SHP77 treated with DMSO at 0.1 percent for 48 hours (cell line): ENCODE data around the gene LAMA2.

Source experiments
- DNase-seq: peaks from one replicate; lab custom pipeline; 2025; lab: John Stamatoyannopoulos, UW

The LAMA2 gene

DNA sequence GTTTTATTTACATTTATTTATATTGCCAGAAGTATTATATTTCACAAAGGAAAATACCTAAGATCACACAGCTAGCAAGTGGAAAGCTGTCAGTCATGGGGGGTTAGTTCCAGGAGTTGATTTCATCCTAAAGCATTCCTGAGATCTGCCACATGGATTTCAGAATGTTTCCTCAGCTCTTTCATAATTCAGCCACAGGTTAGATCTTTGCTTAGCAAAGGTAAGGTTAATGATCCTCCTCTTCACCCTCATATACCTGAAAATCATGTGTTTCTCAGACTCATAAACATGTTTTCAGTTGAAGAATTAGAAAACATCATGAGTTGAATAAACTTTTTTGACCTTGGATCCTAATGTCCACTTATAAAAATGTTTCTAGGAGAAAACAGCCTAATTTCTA is 611.6 kb downstream of the LAMA2 start:
- no peak for DNase-seq

DNA sequence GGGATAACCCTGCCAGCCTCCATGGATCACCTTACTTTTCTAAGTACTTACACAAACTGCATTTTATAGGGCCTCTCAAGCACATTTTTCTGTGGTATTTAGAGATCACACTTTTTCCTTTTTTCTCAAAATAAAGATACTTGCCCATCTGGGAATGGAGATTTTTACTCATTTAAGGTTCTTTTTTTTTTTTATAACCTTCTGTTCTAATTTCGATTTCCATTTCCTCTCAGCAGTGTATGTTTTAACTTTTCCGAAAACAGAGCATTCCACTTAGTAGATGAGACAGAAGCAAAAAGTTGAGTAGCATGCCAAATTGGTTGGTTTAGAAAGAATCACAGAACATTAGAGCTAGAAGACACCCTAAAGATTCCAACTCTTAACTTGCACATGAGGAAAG is 612.7 kb downstream of the LAMA2 start:
- no peak for DNase-seq

DNA sequence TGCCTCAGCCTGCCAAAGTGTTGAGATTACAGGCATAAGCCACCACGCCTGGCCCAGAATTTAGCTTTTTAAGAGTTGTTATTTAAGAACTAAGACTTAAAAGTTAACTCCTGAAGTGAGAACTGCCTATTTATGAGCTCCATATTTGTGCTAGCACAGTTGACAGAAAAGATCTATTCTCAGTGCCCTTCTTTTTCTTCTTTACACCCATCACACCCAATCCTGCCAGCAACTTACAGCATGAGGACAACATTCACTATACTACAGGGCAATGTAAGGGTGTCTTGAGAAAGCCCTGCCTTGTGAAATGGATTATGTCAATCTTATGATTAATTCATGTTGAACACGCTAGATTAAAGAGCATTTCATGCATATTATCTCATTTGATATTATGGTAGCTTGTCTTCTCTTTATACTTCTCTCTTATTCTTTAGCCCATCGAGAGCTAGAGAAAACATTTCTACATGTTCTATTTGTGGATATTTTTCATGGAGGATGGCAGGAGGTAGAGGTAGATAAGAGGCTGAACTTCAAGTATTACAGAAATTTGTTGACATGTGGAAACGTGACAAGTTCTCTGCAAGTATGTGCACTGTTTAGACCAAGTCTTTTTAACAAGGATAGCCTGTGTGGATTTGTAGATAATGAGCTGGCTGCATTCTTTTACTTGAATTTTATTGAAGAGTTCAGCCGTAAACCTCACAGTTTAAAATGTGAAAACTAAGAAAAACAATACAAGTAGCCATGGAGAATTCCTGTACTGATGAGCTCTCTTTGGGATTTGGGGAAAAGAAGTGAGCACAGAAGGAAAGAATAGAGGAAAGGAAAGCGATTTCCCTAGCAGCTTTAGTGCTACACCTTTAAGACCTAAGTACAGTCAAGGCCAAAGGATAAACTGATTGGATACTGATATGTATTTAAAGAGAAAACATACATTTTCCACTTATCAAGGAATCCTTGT is 614.8 kb downstream of the LAMA2 start:
- DNase-seq = no peak

DNA sequence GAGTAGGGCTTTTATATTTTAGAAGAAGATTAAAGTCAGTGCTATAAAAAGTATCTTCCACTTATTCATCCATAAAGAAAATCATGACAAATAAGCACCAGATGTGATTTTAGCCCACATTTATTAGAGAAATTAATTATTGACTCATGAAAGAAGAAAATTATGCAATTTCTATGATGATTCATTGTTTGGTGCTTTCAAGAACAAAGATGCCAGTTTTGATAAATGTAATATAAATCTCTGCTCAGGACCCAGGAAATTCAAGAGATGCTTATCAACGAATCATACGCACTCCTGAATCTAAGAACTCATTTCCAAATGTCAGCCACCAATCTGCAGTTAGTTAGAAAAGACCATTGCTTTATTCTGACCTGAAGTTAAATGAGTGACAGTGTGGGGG is 615.6 kb downstream of the LAMA2 start:
- no peak for DNase-seq

DNA sequence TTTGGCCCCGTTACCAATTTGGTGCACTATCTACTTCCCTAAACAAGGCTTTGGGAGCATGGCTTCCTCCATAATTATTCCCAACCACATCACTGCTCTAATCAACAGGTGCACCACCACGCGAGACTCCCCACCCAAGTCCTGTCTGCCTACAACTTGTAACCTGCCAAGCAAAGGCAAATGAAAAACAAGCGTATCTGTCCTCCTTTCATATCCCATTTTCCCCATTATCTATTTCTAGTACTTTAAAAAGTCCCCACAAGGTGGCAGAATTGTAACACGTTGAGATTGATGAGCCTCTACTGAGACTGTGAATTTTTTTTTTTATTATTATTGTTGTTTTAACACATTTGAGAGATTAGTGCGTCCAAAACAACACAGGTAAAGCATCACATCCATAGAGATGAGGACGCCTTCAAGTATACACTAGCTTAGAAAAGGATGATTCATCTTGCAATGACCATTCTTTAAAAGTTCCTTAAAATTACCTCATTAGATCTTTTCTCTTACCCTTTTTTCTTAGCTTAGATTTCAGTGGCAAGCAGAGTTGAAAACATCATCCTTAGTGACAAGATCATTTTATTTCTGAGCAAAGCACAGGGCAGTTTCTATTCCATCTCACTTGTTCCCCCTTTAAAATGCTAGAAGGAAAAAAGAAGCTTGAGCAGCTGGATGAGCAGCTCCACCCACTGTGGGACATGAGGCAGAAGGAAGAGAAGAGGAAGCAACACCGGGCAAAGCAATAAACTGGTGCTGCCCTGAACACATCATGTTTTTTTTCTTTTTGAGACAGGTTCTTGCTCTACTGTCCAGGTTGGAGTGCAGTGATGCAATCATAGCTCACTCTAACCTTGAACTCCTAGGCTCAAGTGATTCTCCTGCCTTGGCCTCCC is 616.3 kb downstream of the LAMA2 start:
- DNase-seq = no peak

DNA sequence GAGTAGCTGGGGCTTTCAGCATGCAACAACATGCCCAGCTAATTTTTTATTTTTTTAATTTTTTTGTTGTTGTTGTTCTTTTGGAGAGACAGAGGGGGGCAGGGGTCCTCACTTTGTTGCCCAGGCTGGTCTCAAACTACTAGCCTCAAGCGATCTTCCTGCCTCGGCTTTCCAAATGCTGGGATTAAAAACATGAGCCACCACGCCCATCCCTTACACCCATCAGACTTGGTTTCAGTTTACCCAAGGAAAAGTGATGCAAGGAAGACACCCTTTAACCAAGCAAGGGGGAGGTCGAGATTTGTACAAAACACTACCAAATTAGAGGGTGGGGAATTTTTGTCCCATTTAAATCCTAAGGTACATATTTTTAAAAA is 616.9 kb downstream of the LAMA2 start:
- DNase-seq = no peak

DNA sequence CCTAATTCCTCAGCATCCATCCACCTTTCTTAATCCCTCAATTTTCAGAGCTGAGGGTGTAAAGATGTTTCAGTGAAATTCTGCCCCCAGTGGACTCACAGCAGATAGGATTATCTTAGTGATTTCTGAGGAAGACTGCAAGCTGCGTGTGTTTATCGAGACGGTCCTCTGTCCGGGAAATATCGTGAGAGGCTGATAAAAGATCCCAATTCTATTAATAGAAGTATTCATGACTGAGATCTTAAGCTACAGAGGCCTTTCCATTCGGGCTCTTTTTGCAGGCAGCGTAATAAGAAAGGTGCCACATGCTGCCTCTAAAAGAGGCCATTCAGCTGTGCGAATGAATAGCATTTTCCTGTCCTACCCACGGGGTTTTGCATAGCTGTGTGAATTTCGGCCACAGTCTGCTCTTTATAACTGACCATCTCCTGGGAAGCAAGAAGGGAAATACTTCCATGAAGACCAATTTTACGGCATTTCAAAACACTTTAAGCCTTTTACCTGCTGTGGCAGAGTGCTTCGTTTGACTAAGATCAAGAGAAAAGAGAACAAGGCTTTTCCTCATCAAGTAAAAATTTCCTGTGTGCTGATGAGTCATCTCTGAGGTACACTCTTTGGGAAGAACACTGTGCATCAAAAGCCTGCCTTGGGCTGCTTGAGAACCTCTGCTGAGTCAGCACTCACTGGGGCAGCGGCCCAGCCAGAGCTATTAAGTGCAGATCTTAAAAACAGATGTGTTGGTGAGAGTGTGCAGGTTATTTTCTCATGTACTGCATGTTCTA is 618.2 kb downstream of the LAMA2 start:
- DNase-seq = no peak

DNA sequence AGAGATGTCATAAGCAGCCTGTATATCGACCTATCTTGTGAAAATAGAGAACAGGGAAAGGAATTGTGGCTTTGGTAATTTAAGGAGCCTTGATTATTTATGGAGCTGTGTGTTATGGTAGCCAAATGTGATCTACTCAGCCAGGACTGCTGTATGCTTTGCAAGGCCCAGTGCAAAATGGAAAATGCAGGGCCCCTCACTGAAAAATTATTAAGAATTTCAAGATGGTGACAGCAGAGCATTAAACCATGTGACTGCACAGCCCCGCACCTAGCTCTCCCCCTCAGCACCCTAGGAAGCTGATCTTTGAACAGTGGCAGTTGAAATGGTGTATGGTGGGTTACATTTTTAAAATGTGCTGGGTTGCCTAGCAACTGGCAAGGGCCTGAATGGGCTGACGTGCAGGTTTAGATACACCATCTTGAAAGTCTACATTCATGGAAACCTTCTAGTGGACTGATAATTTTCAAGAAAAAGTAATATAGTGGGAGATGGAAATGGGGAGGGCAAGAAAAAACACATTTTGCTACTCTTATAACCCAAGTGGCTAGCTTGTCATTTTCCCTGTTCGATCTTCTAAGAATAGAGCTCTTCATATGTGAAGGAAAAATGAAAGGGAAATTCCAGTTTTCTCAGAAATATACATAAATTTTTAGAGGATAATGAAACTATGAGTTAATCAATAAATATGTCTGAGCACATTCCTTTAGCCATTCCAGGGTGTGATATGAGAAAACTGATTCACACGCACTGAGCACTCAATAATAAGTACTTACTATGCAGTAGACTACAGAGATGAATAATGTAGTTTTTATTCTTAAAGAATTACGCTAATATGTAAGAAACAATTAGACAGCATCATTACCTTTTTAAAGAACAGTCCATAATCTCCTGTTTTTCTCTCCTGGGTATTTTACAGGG is 619.1 kb downstream of the LAMA2 start:
- DNase-seq = no peak

DNA sequence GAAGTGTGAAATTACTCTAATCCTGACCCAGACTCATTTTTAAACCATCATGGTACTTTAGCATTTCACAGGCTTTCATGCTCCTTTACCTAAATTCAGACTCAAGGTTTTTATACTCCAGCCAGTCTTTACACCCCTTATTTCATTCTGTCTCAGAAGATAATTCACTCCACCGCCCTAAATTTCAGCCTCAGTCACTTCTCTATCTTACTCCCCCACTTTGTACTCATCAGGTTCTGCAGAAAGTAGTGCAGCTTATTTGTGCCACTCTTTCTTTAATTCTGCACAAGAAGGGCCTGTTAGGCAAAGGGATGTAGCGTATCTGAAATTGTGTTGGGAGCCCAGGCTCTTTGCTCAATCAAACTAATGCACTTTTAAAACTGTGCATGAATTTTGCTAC is 621.5 kb downstream of the LAMA2 start:
- no peak for DNase-seq

DNA sequence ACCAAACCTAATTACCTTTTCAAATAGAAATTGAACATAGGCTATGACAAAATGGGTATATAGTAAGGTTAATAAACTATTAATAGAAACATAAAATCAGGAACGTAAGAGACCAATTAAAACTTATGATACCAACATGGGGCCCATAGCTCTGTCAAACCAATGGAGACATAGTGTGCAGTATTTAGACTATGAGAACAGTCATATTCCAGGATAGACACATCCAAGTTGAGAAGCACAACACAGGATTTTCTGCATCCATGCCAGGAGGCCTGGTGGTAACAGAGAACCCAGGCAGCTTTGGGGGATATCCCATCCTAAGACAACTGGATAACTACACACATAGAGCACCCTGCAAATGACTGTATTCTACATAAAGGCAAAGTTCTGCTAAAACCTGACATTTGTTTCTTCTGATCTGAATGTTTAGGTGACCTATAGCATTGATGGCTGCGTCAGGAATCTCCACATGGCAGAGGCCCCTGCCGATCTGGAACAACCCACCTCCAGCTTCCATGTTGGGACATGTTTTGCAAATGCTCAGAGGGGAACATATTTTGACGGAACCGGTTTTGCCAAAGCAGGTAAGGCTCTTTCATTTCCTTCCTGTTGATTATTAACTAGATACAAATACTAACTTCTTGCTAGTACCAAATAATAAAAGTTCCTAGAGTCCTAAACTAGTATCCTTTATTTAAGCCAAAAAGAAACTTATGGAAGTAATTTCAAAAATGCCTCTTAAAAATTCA is 624.3 kb downstream of the LAMA2 start:
- DNase-seq = no peak

DNA sequence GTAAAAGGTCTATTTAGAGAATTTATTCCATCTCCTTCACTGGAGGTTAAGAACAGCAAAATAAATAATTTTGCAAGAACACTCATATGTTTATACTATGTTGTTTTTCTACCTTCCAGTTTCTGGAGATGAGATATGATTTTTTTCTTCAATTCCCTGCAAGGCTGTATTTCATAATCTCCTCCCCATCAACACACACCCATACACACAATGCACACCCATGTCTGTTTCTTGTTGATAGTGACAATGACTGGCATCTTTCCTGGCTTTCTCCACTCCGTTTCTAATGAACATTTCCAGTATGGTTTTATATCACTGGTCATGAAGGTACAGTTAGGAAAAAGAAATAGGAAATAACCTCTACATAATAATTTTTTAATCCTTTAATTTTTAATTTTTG is 624.9 kb downstream of the LAMA2 start:
- DNase-seq = no peak

DNA sequence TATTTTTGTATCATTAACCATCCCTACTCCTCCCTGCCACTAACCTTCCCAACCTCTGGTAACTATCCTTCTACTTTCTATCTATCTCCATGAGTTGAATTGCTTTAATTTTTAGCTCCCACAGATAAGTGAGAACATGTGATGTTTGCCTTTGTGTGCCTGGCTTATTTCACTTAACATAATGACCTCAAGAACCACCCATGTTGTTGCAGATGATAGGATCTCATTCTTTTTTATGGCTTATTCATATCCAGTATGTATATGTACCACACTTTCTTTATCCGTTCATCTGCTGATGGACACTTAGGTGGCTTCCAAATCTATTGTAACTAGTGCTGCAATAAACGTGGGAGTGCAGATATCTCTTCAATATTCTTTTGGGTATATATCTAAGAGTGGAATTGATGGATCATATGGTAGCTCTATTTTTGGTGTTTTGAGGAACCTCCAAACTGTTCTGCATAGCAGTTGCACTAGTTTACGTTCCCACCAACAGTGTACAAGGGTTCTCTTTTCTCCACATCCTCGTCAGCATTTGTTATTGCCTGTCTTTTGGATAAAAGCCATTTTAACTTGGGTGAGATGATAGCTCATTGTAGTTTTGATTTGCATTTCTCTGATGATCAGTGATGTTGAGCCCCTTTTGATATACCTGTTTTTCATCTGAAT is 625.7 kb downstream of the LAMA2 start:
- DNase-seq = no peak

DNA sequence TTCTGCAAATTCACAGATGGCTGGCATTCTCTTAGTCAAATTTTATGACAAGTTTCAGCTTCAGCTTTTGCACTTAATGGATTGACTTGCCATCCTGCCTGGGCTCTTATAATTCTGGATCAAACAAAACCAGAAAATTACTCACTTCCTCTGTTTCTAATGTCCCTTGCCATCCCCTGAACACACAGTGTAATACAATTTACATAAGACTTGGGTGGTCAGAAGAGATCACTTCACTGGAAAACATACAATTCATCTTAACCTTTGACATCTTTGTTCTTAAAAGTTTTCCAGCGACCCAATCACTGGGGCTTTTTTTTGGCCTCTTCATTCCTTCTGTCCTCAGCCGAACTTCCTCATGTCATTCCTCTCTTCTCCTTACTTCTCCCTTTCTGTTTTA is 628.0 kb downstream of the LAMA2 start:
- DNase-seq = no peak

DNA sequence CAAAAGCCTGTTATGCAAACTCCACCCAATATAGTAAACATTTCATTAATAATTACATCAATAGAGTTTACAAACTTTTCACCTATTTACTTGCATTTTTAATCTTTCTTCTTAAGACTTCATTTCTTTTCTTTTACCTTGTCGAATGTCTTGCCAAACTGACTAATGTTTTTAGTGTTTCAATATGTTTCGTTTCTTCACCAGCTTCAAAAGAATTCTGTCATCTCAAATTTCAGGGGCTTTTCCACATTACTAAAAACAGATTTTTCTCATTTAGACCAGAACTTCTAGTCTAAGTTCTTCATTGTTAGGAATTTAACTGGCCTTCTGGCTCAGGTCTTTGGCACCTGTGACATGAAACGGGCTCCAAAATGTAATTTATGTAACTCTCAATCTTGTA is 630.5 kb downstream of the LAMA2 start:
- no peak for DNase-seq

DNA sequence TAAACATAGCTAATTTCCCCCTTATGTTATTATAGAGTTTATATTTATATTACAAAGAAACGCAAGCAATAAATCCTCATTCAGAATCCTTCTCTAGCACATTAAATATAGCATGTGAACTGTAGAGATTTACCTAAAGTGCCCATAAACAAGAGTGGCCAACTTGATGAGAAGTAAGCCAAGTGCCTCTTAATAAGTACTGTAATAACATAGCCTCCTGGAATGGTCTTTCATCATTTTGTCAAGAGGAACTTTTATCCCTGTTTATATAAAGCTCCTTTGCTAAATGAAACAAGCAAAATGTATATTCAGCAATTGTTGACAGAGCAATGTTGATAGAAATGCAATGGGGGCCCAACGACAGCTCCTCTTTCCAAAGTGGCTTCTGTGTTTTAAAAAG is 632.1 kb downstream of the LAMA2 start:
- DNase-seq = no peak

DNA sequence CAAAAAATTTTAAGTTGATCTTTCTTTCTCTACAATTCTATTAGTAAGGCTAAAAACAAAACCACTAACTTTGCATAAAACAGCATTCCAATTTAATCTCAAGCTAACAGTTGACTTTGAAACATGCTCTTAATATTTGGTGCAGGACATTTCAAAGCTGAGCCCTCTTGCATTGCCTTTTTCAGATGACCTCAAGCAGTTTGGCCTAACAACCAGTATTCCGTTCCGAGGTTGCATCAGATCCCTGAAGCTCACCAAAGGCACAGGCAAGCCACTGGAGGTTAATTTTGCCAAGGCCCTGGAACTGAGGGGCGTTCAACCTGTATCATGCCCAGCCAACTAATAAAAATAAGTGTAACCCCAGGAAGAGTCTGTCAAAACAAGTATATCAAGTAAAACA is 633.1 kb downstream of the LAMA2 start:
- DNase-seq = no peak

DNA sequence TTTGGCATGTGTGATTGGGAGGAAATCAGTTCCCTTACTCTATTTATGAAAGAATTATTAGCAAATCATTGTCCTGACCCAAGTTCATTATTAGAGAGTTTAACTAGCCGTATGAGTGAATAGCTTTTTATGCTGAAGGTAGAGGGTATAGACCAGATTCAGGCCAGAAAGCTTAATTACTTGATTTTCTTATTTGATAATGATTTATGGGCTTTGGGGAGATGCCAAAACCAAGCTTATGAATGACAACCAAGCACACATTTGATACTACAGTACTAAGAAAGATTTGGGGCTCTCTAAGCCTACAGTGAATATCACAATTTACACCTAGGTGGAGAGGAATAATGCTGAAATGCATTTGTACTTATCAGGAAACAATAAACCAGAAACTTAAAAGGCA is 633.8 kb downstream of the LAMA2 start:
- DNase-seq = no peak

DNA sequence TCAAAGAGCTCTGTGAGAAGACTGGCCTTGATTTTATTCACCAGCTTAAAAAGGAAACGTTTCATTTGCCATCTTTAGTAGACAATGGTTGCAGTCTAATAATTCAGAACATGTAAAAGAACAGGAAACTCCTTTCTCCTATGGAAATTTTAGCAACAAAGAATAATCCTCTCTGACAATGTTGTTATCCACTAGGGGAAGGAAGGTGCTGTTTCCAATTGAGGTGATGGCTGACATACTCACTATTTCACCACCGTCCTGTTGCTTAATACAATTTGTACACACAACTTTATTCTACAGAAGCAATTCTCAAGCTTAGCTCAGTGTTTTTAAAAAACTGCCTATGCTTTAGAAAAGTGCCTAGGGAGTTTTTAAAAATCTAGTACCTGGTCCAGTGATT is 634.4 kb downstream of the LAMA2 start:
- DNase-seq = no peak

DNA sequence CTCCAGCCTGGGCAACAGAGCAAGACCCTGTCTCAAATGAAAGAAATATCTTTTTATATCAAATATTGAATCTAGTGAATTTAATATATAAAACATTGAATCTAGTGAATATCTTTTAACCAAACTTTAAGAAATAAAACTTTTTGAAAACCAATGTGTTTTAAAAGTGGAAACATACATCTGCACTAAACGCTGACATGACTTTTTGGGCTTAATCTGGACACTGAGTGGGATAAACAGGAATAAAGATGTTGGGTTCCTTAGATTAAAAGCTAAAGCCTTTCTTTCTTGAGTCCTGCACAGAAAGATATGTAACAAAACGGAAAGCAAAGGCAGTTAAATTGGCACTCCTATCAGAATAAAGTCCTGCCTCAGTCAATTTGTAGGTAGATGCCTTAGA is 636.8 kb downstream of the LAMA2 start:
- DNase-seq = no peak

DNA sequence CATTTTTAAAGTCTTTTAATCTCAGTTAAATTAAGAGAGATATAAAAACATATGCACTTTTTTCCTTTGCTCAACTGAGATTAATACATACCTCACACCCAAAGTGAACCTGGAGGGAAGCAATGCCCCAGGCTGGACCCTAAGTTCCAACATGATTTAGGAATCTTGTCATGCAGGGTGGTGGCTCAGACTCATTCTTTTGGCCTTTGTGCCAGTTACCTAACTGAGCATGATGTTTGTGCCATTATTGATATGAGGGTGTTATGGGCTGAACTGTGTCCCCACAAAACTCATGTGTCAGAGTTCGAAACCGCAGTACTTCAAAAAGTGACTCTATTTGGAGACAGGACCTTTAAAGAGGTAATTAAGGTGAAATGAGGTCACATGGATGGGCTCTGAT is 639.0 kb downstream of the LAMA2 start:
- DNase-seq = no peak
